CD4-positive, alpha-beta T cell (primary cell): ENCODE measurements around the gene FBF1. TPM values are rescaled to one million over a fixed set of nuclear protein-coding genes. Genes with fewer than 3 reads are reported as not detected.

Experiments
- ATAC-seq: fragments of 200-7000 bp; cut with Tn5 transposase; one replicate; pipeline ENCODE4 v1.10.0; 2022; ENCODE audit warnings: mild to moderate bottlenecking; ENCODE audit not compliant: poor library complexity
- CTCF ChIA-PET: fragments of 350-600 bp; sonication (Branson Sonifier 250); formaldehyde crosslinking; loops from one replicate; lab custom pipeline; 2021; ENCODE audit warnings: antibody characterized with exemption, inconsistent platforms; lab: Charles Lee
- POLR2A ChIA-PET: fragments of 350-600 bp; sonication (Branson Sonifier 250); formaldehyde crosslinking; loops from one replicate; lab custom pipeline; 2021; ENCODE audit warnings: antibody characterized with exemption, inconsistent platforms; lab: Charles Lee
- DNase-seq, 14 experiments: peaks; one replicate each; pipeline ENCODE4 v3.0.0-alpha.2; 2013 to 2020; ENCODE audit warnings: mixed read lengths in 2 of 14
- H3K27ac ChIP-seq, 2 donors: one replicate each; pipeline versions ENCODE4 v1.5.1 to v1.7.0; 2013; ENCODE audit warnings: low read length in 2 of 2, low read depth in 1 of 2, mild to moderate bottlenecking in 1 of 2
- H3K27me3 ChIP-seq, 2 experiments: 1 replicate in 1 of 2; 2 replicates in 1 of 2; pipeline versions ENCODE4 v1.6.1 to v1.7.0; 2013; ENCODE audit warnings: low read length in 2 of 2, control low read depth in 1 of 2, mild to moderate bottlenecking in 1 of 2, moderate library complexity in 1 of 2; ENCODE audit not compliant: insufficient read depth in 2 of 2, control insufficient read depth in 1 of 2
- H3K36me3 ChIP-seq: one replicate; pipeline ENCODE4 v1.6.1; 2013; ENCODE audit warnings: low read length, control low read depth; ENCODE audit not compliant: insufficient read depth
- H3K4me1 ChIP-seq: one replicate; pipeline ENCODE4 v1.6.1; 2013; ENCODE audit warnings: low read length, control low read depth; ENCODE audit not compliant: insufficient read depth
- H3K4me3 ChIP-seq: one replicate; pipeline ENCODE4 v1.5.1; 2013; ENCODE audit warnings: mild to moderate bottlenecking, low read length, moderate library complexity
- H3K9me3 ChIP-seq, 2 experiments: 1 replicate in 1 of 2; 2 replicates in 1 of 2; pipeline versions ENCODE4 v1.6.1 to v1.7.0; 2013; ENCODE audit warnings: low read length in 2 of 2, mild to moderate bottlenecking in 2 of 2, control low read depth in 1 of 2, moderate library complexity in 1 of 2; ENCODE audit not compliant: control insufficient read depth in 1 of 2, insufficient read depth in 1 of 2
- H3K27ac Mint-ChIP-seq: one replicate; pipeline ENCODE4 v1.8.0; 2020; ENCODE audit warnings: mixed read lengths
- H3K27me3 Mint-ChIP-seq: one replicate; pipeline ENCODE4 v1.8.0; 2021; ENCODE audit warnings: mixed read lengths
- H3K36me3 Mint-ChIP-seq: one replicate; pipeline ENCODE4 v1.8.0; 2021; ENCODE audit warnings: low read depth, mixed read lengths
- H3K4me1 Mint-ChIP-seq: one replicate; pipeline ENCODE4 v1.8.0; 2021; ENCODE audit warnings: low read depth, mixed read lengths
- H3K4me3 Mint-ChIP-seq: one replicate; pipeline ENCODE4 v1.8.0; 2020; ENCODE audit warnings: mild to moderate bottlenecking, mixed read lengths
- H3K9me3 Mint-ChIP-seq: one replicate; pipeline ENCODE4 v1.8.0; 2020; ENCODE audit warnings: mixed read lengths
- intact Hi-C, 2 experiments: fragments of 100-400 bp; cut with DNase I in 1 of 2; cut with micrococcal nuclease in 1 of 2; formaldehyde crosslinking; loops; one replicate each; pipeline versions ENCODE4 v1.15.1 to v1.9.0; 2023 to 2025; cut with DNase I, micrococcal nuclease
- total RNA-seq, 174 experiments: library from RNA in 2 of 174; stranded (reverse) in 2 of 174; gene quantifications; one replicate each; pipeline ENCODE4 v1.2.3 and lab custom pipeline; 2021 to 2026
- TF ChIP-seq, protein P1 (sequence below): fragments of 200-600 bp; IDR thresholded peaks from one replicate; pipeline ENCODE4 v1.8.0; 2022; ENCODE audit warnings: antibody characterized with exemption, mild to moderate bottlenecking

The FBF1 gene
- total RNA-seq, 2 experiments from 2014 or later = 21.2 to 23.9 TPM

DNA sequence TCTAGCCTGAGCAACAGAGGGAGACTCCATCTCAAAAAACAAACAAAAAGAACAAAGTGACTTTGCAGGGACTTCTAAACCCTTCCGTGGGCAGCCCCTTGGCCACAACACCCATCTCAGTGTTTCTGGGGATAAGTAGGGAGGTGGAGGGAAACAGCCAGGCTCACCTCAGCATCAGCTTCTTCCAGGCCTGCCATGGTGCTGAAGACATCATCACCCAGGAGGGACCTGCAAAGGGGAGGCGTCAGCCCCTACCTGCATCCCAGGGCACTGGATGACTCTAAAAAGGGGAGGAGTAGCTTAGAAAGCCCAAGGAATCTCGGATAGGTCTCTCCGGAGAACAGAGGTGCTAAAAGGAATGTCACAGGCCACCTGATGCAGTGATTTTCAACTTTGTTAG lies 9.8 kb downstream of the FBF1 start:
- DNase-seq (no peak), ATAC-seq (no peak)
- Histone ChIP-seq H3K4me1 (no peaks in the 10 kb centered on the region), H3K4me3 (no peak overlapping the region), H3K27ac (no peak overlapping the region), H3K9me3 (no peaks in the 10 kb centered on the region), H3K27me3 (no peaks in the 10 kb centered on the region), H3K36me3 (no peaks in the 10 kb centered on the region)
- intact Hi-C loops = no loop called here
- peaks cover 4% of the 10 kb centered on the region for H3K36me3 Mint-ChIP-seq
- ChIA-PET POLR2A (no interaction called here), CTCF (no interaction called here)
- H3K4me3 Mint-ChIP-seq = no peak overlapping the region
- H3K27ac Mint-ChIP-seq = no peak overlapping the region
- no peaks in the 10 kb centered on the region for H3K4me1 Mint-ChIP-seq
- H3K27me3 Mint-ChIP-seq = no peaks in the 10 kb centered on the region
- TF ChIP-seq, protein P1, sequence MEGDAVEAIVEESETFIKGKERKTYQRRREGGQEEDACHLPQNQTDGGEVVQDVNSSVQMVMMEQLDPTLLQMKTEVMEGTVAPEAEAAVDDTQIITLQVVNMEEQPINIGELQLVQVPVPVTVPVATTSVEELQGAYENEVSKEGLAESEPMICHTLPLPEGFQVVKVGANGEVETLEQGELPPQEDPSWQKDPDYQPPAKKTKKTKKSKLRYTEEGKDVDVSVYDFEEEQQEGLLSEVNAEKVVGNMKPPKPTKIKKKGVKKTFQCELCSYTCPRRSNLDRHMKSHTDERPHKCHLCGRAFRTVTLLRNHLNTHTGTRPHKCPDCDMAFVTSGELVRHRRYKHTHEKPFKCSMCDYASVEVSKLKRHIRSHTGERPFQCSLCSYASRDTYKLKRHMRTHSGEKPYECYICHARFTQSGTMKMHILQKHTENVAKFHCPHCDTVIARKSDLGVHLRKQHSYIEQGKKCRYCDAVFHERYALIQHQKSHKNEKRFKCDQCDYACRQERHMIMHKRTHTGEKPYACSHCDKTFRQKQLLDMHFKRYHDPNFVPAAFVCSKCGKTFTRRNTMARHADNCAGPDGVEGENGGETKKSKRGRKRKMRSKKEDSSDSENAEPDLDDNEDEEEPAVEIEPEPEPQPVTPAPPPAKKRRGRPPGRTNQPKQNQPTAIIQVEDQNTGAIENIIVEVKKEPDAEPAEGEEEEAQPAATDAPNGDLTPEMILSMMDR = no peak
- H3K9me3 Mint-ChIP-seq = no peaks in the 10 kb centered on the region

DNA sequence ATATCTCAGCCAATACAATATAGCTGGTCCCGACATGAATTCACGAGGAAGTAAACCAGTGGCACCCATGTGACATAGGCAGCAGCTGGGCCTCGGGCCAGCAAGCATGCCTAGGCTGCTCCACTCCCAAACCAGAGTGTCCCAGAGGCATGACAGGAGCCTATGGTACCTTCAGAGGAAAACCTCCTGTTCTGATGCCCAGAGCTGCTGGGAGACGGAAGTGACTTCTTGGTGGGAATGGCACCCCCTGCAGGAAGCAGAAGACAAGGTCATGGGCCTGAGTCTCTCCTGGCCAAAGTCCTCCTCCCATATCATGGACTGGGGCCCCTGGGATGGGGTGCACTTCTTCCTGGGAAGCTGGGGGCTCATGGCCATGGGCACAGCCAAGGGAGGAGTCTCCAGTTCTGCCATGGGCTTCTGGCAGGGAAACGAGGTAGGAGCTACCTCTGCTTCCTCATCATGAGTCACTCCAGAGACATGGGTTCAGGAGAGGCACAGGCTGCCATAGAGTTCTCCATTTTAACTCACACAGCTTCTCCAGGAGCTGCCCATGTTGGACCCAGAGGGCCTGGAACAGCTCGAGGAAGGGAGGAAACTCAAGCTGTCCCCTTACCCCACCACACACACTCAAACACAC lies 13.4 kb downstream of the FBF1 start:
- H3K27me3 ChIP-seq = no peaks in the 10 kb centered on the region
- no peaks in the 10 kb centered on the region for H3K4me1 ChIP-seq
- no peak overlapping the region for H3K4me3 Mint-ChIP-seq
- ChIA-PET POLR2A (no interaction called here), CTCF (no interaction called here)
- no peaks in the 10 kb centered on the region for H3K4me1 Mint-ChIP-seq
- H3K27ac ChIP-seq = no peak overlapping the region
- TF ChIP-seq, protein P1 = peak; percentile 22
- peaks cover 6% of the 10 kb centered on the region for H3K36me3 ChIP-seq
- H3K4me3 ChIP-seq = no peak overlapping the region
- no peaks in the 10 kb centered on the region for H3K9me3 Mint-ChIP-seq
- H3K27me3 Mint-ChIP-seq = no peaks in the 10 kb centered on the region
- H3K36me3 Mint-ChIP-seq = peaks cover 4% of the 10 kb centered on the region
- peak in 1 of 14 experiments; percentile 29 for DNase-seq
- intact Hi-C loops = loop anchor here in 1 of 2 experiments (5.0 kb wide), 2 partner anchors 35 to 65 kb away; no protein-coding TSS in a partner anchor
- no peaks in the 10 kb centered on the region for H3K9me3 ChIP-seq
- no peak for ATAC-seq
- H3K27ac Mint-ChIP-seq = no peak overlapping the region

DNA sequence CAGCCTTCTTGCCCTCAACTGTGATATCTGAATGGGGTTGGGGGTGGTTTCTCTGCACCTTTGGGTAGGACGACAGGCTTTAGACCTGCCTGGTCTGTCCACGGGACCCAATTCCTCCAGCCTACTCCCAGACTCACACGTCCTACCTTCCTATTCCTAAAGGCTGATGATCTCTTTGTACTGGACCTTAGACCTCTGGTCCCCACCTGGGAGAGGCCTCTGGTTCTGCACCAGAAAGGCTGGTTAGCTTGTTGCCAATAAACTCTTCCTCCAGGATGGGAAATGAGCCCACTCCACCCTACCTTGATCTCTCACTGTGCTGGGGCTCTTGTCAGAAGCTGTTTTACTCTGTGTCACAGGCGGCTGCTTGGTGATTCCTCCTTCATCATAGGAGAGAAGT lies 14.4 kb downstream of the FBF1 start:
- Histone ChIP-seq H3K9me3 (no peaks in the 10 kb centered on the region), H3K27ac (no peak overlapping the region), H3K36me3 (peaks cover 6% of the 10 kb centered on the region), H3K4me1 (no peaks in the 10 kb centered on the region), H3K27me3 (no peaks in the 10 kb centered on the region), H3K4me3 (no peak overlapping the region)
- no peaks in the 10 kb centered on the region for H3K27me3 Mint-ChIP-seq
- CTCF ChIA-PET = no interaction called here
- no peaks in the 10 kb centered on the region for H3K9me3 Mint-ChIP-seq
- H3K4me3 Mint-ChIP-seq = no peak overlapping the region
- peaks cover 4% of the 10 kb centered on the region for H3K36me3 Mint-ChIP-seq
- DNase-seq (no peak), ATAC-seq (no peak)
- intact Hi-C loops = loop anchor here in 1 of 2 experiments (5.0 kb wide), 2 partner anchors 36 to 66 kb away; no protein-coding TSS in a partner anchor
- POLR2A ChIA-PET = no interaction called here
- H3K27ac Mint-ChIP-seq = no peak overlapping the region
- TF ChIP-seq, protein P1 = no peak
- no peaks in the 10 kb centered on the region for H3K4me1 Mint-ChIP-seq
